NCI-H69 (cell line): ENCODE data around the gene FA2H.
"Not testable (repeated sequence)": the region's sequence is repeated elsewhere in the genome, so short reads cannot be mapped to it uniquely, and the experiment has no call there.

ENCODE experiments used
- DNase-seq: peaks from one replicate; lab custom pipeline; 2025; lab: John Stamatoyannopoulos, UW

The FA2H gene

GRCh38 chr16:74774223-74775139 is at the start of gene FA2H:
Gene FA2H, minus strand, starts transcription at chr16:74774820. Its CDS starts 65 bp downstream, at chr16:74774755.
- peak; percentile 92 for DNase-seq

GRCh38 chr16:74817851-74818250 is 43.2 kb upstream of the FA2H start:
- peak; percentile 2 for DNase-seq

GRCh38 chr16:74813109-74813641 is 38.6 kb upstream of the FA2H start:
- DNase-seq: peak; percentile 82

- no peak for DNase-seq
Measured at GRCh38 chr16:74811911-74812310, 37.3 kb upstream of the FA2H start.

GRCh38 chr16:74811216-74811615 is 36.6 kb upstream of the FA2H start:
- DNase-seq: not testable (repeated sequence)

GRCh38 chr16:74807052-74807646 is 32.5 kb upstream of the FA2H start:
- no peak for DNase-seq

GRCh38 chr16:74800216-74800871 is 25.7 kb upstream of the FA2H start:
- DNase-seq: no peak

GRCh38 chr16:74797414-74797813 is 22.8 kb upstream of the FA2H start:
- no peak for DNase-seq

GRCh38 chr16:74795104-74795503 is 20.5 kb upstream of the FA2H start:
- peak; percentile 58 for DNase-seq

- no peak for DNase-seq
Measured at GRCh38 chr16:74794668-74795067, 20.0 kb upstream of the FA2H start.

- no peak for DNase-seq
Measured at GRCh38 chr16:74793571-74793970, 19.0 kb upstream of the FA2H start.

- no peak for DNase-seq
Measured at GRCh38 chr16:74792225-74792624, 17.6 kb upstream of the FA2H start.

- DNase-seq: not testable (repeated sequence)
Measured at GRCh38 chr16:74791749-74792148, 17.1 kb upstream of the FA2H start.

- DNase-seq: no peak
Measured at GRCh38 chr16:74788108-74788507, 13.5 kb upstream of the FA2H start.

GRCh38 chr16:74785031-74785430 is 10.4 kb upstream of the FA2H start:
- no peak for DNase-seq

- peak; percentile 49 for DNase-seq
Measured at GRCh38 chr16:74778646-74779045, 4.0 kb upstream of the FA2H start.

GRCh38 chr16:74776926-74777325 is 2.3 kb upstream of the FA2H start:
- DNase-seq: no peak

GRCh38 chr16:74775255-74775654 is 635 bp upstream of the FA2H start:
- DNase-seq: peak; percentile 33

- no peak for DNase-seq
Measured at GRCh38 chr16:74773446-74774222, 986 bp downstream of the FA2H start.

GRCh38 chr16:74771656-74772315 is 2.8 kb downstream of the FA2H start:
- DNase-seq: no peak

GRCh38 chr16:74770831-74771526 is 3.6 kb downstream of the FA2H start:
- no peak for DNase-seq
